Measurements from ENCODE around the gene KRR1.

The KRR1 gene

GRCh38 chr12:75529316-75529715 is 17.9 kb upstream of the KRR1 start:
- Histone ChIP-seq H3K9me3 (ENCODE audit: control insufficient read depth, insufficient read depth, low read depth, low read length) (no peaks in the 10 kb centered on the region), H3K4me1 (ENCODE audit: control insufficient read depth, insufficient read depth, low read length) (no peaks in the 10 kb centered on the region), H3K27ac (ENCODE audit: extremely low read depth, low read depth, low read length) (no peak overlapping the region), H3K4me3 (ENCODE audit: low read depth, low read length) (no peak overlapping the region), H3K36me3 (ENCODE audit: control insufficient read depth in 2 of 2, insufficient read depth in 1 of 2, low read length in 2 of 2) (no peaks in the 10 kb centered on the region)
- POLR2A ChIA-PET, result no interaction called here
- CTCF ChIA-PET, result no interaction called here
- TF ChIP-seq ZNF610 (tag by site-specific recombination; IDR thresholded peaks at IDR 0.05; ENCODE audit: borderline replicate concordance) (no peak), ZNF558 (tag by site-specific recombination; IDR thresholded peaks at IDR 0.05) (no peak), ZNF529 (tag by site-specific recombination; IDR thresholded peaks at IDR 0.05; ENCODE audit: insufficient replicate concordance) (no peak), GLIS1 (tag by site-specific recombination; IDR thresholded peaks at IDR 0.05) (no peak), ZNF501 (tag by site-specific recombination; IDR thresholded peaks at IDR 0.05) (no peak), ZNF132 (tag by site-specific recombination; IDR thresholded peaks at IDR 0.05; ENCODE audit: borderline replicate concordance) (no peak), ZBTB44 (tag by site-specific recombination; IDR thresholded peaks at IDR 0.05) (no peak), ZNF138 (tag by site-specific recombination; IDR thresholded peaks at IDR 0.05; ENCODE audit: borderline replicate concordance) (no peak), ZNF629 (tag by site-specific recombination; IDR thresholded peaks at IDR 0.05) (no peak), ZNF658 (tag by site-specific recombination; IDR thresholded peaks at IDR 0.05) (no peak), ZNF776 (tag by site-specific recombination; IDR thresholded peaks at IDR 0.05; ENCODE audit: borderline replicate concordance) (no peak), ZFHX2 (tag by site-specific recombination; conservative IDR thresholded peaks at IDR 0.05) (no peak), ZNF843 (tag by site-specific recombination; IDR thresholded peaks at IDR 0.05) (no peak), ZFP41 (tag by site-specific recombination; IDR thresholded peaks at IDR 0.05; ENCODE audit: borderline replicate concordance) (no peak), ZNF837 (tag by site-specific recombination; IDR thresholded peaks at IDR 0.05) (no peak), IKZF3 (tag by site-specific recombination; IDR thresholded peaks at IDR 0.05) (no peak)
- TF ChIP-seq, protein P1, sequence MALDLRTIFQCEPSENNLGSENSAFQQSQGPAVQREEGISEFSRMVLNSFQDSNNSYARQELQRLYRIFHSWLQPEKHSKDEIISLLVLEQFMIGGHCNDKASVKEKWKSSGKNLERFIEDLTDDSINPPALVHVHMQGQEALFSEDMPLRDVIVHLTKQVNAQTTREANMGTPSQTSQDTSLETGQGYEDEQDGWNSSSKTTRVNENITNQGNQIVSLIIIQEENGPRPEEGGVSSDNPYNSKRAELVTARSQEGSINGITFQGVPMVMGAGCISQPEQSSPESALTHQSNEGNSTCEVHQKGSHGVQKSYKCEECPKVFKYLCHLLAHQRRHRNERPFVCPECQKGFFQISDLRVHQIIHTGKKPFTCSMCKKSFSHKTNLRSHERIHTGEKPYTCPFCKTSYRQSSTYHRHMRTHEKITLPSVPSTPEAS (tag by site-specific recombination; IDR thresholded peaks at IDR 0.05), result no peak

DNA sequence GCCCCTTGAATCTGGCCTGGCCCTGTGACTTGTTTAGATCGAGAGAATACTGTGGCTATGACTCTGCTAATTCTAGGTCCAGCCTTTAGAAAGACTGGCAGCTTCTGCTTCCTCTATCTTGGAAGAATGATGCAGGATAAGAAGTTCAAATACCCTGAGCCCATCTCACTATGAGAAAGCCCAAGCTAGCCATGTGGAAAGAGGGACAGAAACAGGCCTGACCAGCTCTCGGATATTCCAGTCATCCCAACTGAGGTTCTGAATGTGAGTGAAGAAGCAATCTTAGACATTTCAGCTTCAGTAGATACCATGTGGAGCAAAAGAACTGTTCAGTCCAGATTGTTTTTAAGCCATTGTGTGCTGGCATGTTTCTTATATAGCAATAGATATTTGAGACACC is 17.3 kb upstream of the KRR1 start:
- ChIA-PET CTCF (interaction anchor here (0.7 to 4.4 kb wide), 6 partner anchors 15 to 928 kb away, joined by 3 to 43 read pairs (median 6); partner anchors contain the start of gene PHLDA1), POLR2A (no interaction called here)
- Histone ChIP-seq H3K36me3 (ENCODE audit: control insufficient read depth in 2 of 2, insufficient read depth in 1 of 2, low read length in 2 of 2) (no peaks in the 10 kb centered on the region), H3K9me3 (ENCODE audit: control insufficient read depth, insufficient read depth, low read depth, low read length) (no peaks in the 10 kb centered on the region), H3K4me3 (ENCODE audit: low read depth, low read length) (no peak overlapping the region), H3K4me1 (ENCODE audit: control insufficient read depth, insufficient read depth, low read length) (no peaks in the 10 kb centered on the region), H3K27ac (ENCODE audit: extremely low read depth, low read depth, low read length) (no peak overlapping the region)
- TF ChIP-seq FEZF1 (tag by site-specific recombination; IDR thresholded peaks at IDR 0.05), result no peak
- TF ChIP-seq ZFHX2 (tag by site-specific recombination; conservative IDR thresholded peaks at IDR 0.05), result no peak

GRCh38 chr12:75528272-75528671 is 16.9 kb upstream of the KRR1 start:
- H3K4me3 ChIP-seq (ENCODE audit: low read depth, low read length), result no peak overlapping the region
- no peak overlapping the region for H3K27ac ChIP-seq (ENCODE audit: extremely low read depth, low read depth, low read length)
- ChIA-PET POLR2A (interaction anchor here (0.6 kb wide), 1 partner anchor 552 kb away, joined by 3 read pairs; no protein-coding TSS in a partner anchor), CTCF (interaction anchor here (0.5 to 4.4 kb wide), 13 partner anchors 15 to 1212 kb away, joined by 3 to 43 read pairs (median 4); partner anchors contain the start of genes KRR1 and PHLDA1)
- H3K4me1 ChIP-seq (ENCODE audit: control insufficient read depth, insufficient read depth, low read length), result no peaks in the 10 kb centered on the region
- TF ChIP-seq PRDM4 (tag by site-specific recombination; IDR thresholded peaks at IDR 0.05) (no peak), GLIS2 (tag by site-specific recombination; IDR thresholded peaks at IDR 0.05) (no peak), ZNF791 (tag by site-specific recombination; IDR thresholded peaks at IDR 0.05) (no peak), KLF8 (tag by site-specific recombination; IDR thresholded peaks at IDR 0.05) (no peak)
- H3K9me3 ChIP-seq (ENCODE audit: control insufficient read depth, insufficient read depth, low read depth, low read length), result no peaks in the 10 kb centered on the region
- no peaks in the 10 kb centered on the region for H3K36me3 ChIP-seq (ENCODE audit: control insufficient read depth in 2 of 2, insufficient read depth in 1 of 2, low read length in 2 of 2)
